Neural progenitor cell (in vitro differentiated cells): ENCODE results near the gene SLC35D2.

Experiments used
- EZH2 ChIP-seq: fragments of 200-600 bp; sonication (generic); IDR thresholded peaks from 2 replicates; pipeline ENCODE4 v1.6.1; 2017; ENCODE audit warnings: antibody characterized with exemption, mild to moderate bottlenecking, moderate library complexity
- EZH2phosphoT487 ChIP-seq: fragments of 200-600 bp; sonication (generic); IDR thresholded peaks from 2 replicates; pipeline ENCODE4 v1.6.1; 2017; ENCODE audit warnings: antibody characterized with exemption
- TF ChIP-seq, protein P1 (sequence below): fragments of 200-600 bp; sonication (generic); IDR thresholded peaks from 2 replicates; pipeline ENCODE4 v1.5.1; 2017; ENCODE audit warnings: antibody characterized with exemption, mild to moderate bottlenecking

DNA sequence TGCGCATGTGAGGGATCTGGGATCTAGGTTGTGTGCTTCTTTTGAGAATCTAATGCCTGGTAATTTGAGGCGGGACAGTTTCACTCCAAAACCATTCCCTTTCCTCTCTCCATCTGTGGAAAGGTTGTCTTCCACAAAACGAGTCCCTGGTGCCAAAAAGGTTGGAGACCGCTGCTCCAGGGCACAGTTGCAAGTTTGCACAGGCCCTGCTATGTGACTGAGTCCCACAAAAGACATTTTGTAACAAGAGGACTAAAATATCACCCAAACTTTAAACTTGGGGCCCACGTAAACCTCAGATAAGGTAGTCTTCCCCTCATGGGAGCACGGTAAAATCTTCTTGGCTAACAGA lies 40.5 kb upstream of the SLC35D2 start:
- TF ChIP-seq, protein P1, sequence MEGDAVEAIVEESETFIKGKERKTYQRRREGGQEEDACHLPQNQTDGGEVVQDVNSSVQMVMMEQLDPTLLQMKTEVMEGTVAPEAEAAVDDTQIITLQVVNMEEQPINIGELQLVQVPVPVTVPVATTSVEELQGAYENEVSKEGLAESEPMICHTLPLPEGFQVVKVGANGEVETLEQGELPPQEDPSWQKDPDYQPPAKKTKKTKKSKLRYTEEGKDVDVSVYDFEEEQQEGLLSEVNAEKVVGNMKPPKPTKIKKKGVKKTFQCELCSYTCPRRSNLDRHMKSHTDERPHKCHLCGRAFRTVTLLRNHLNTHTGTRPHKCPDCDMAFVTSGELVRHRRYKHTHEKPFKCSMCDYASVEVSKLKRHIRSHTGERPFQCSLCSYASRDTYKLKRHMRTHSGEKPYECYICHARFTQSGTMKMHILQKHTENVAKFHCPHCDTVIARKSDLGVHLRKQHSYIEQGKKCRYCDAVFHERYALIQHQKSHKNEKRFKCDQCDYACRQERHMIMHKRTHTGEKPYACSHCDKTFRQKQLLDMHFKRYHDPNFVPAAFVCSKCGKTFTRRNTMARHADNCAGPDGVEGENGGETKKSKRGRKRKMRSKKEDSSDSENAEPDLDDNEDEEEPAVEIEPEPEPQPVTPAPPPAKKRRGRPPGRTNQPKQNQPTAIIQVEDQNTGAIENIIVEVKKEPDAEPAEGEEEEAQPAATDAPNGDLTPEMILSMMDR = no peak
- no peak for TF ChIP-seq EZH2
- TF ChIP-seq EZH2phosphoT487 = no peak
